K562 (cell line): ENCODE data around the gene CGN. TPM values are rescaled to one million over a fixed set of nuclear protein-coding genes. Genes with fewer than 3 reads are reported as not detected.

Experiments used
- ATAC-seq: fragments of 200-7000 bp; cut with Tn5 transposase; 3 replicates; pipeline ENCODE4 v1.9.1; 2020; ENCODE audit warnings: moderate library complexity
- BruUV-seq: library from RNA; stranded (reverse); fragments of 400-500 nt; replicated peaks from 2 replicates; lab custom pipeline; 2021; lab: Mats Ljungman, UMichigan
- CTCF ChIA-PET: fragments of 300-600 bp; formaldehyde crosslinking; extraction: SDS; loops from one replicate; lab custom pipeline; 2021; ENCODE audit warnings: low intra/inter-chr PET ratio; lab: Yijun Ruan, JAX
- POLR2A ChIA-PET: fragments of 300-600, 350-650 bp; sonication (Branson Sonifier 250); formaldehyde crosslinking; extraction: SDS; loops from one replicate; lab custom pipeline; 2021; ENCODE audit warnings: antibody characterized with exemption, inconsistent platforms; lab: Yijun Ruan, JAX
- DNase-seq, 4 experiments: peaks; one replicate each; pipeline versions ENCODE4 v3.0.0 to v3.0.0-alpha.2; 2011 to 2018; ENCODE audit warnings: low spot score in 3 of 4, mixed read lengths in 3 of 4; ENCODE audit errors: extremely low read depth in 1 of 4
- FAIRE-seq: peaks from 2 replicates; lab custom pipeline; 2011; peaks lifted over from hg19 to GRCh38; lab: Jason Lieb, UNC
- H2AFZ ChIP-seq: 2 replicates; pipeline ENCODE4 v1.6.0; 2011; ENCODE audit warnings: low read depth, low read length, control low read depth, inconsistent platforms
- H3K27ac ChIP-seq: fragments of 200-600 bp; 3 replicates; pipeline ENCODE4 v1.8.0; 2011; ENCODE audit warnings: low read depth, mild to moderate bottlenecking, control low read depth, inconsistent platforms, low read length, moderate library complexity, mixed read lengths; ENCODE audit errors: extremely low read depth
- H3K27me3 ChIP-seq, 2 experiments: fragments of 300-600 bp in 1 of 2; 2 replicates in 1 of 2; 3 replicates in 1 of 2; pipeline versions ENCODE4 v1.6.0 to v1.8.0; 2011; ENCODE audit warnings: inconsistent platforms in 2 of 2, low read length in 2 of 2, mild to moderate bottlenecking in 1 of 2, mixed read lengths in 1 of 2, moderate library complexity in 1 of 2; ENCODE audit not compliant: control insufficient read depth in 2 of 2, insufficient read depth in 2 of 2
- H3K36me3 ChIP-seq: fragments of 300-600 bp; 3 replicates; pipeline ENCODE4 v1.8.0; 2011; ENCODE audit warnings: mild to moderate bottlenecking, low read length, inconsistent platforms; ENCODE audit not compliant: control insufficient read depth, insufficient read depth
- H3K4me1 ChIP-seq, 2 experiments: fragments of 200-600 bp in 1 of 2; replicated peaks in 1 of 2; 2 replicates in 1 of 2; 3 replicates in 1 of 2; pipeline versions ENCODE4 v1.5.1 to v1.8.0; 2011; ENCODE audit warnings: inconsistent platforms in 2 of 2, low read length in 2 of 2, mild to moderate bottlenecking in 1 of 2, mixed read lengths in 1 of 2, moderate library complexity in 1 of 2; ENCODE audit not compliant: control insufficient read depth in 2 of 2, insufficient read depth in 2 of 2
- H3K4me2 ChIP-seq: 2 replicates; pipeline ENCODE4 v1.6.1; 2011; ENCODE audit warnings: low read length, control low read depth, inconsistent platforms, mixed read lengths; ENCODE audit not compliant: insufficient read depth
- H3K4me3 ChIP-seq: fragments of 200-600 bp; sonication (generic), shearing (Covaris generic); 2 replicates; pipeline ENCODE4 v1.5.1; 2016; ENCODE audit warnings: control low read depth, inconsistent platforms
- H3K79me2 ChIP-seq: fragments of 200-600 bp; 3 replicates; pipeline ENCODE4 v1.8.0; 2011; ENCODE audit warnings: low read length, inconsistent platforms; ENCODE audit not compliant: control insufficient read depth, insufficient read depth
- H3K9ac ChIP-seq, 2 experiments: 2 replicates each; pipeline versions ENCODE4 v1.6.0 to v1.6.1; 2011; ENCODE audit warnings: low read depth in 2 of 2, low read length in 2 of 2, control low read depth in 1 of 2, inconsistent platforms in 1 of 2, mild to moderate bottlenecking in 1 of 2, mixed read lengths in 1 of 2; ENCODE audit not compliant: insufficient read depth in 1 of 2
- H3K9me1 ChIP-seq: one replicate; pipeline ENCODE4 v1.6.0; 2011; ENCODE audit warnings: inconsistent platforms, mild to moderate bottlenecking, low read length, moderate library complexity; ENCODE audit not compliant: control insufficient read depth, insufficient read depth
- H3K9me3 ChIP-seq: replicated peaks from 2 replicates; pipeline ENCODE4 v1.5.1; 2011; ENCODE audit warnings: low read depth, low read length, inconsistent platforms; ENCODE audit not compliant: control insufficient read depth, insufficient read depth
- H4K20me1 ChIP-seq: replicated peaks from 2 replicates; pipeline ENCODE4 v1.6.1; 2011; ENCODE audit warnings: low read length, inconsistent platforms, mixed read lengths; ENCODE audit not compliant: control insufficient read depth, insufficient read depth
- CBX3 ChIP-seq, 2 experiments: IDR thresholded peaks; 1 replicate in 1 of 2; 2 replicates in 1 of 2; pipeline ENCODE4 v1.6.1; 2012; ENCODE audit warnings: inconsistent platforms in 2 of 2, low read length in 2 of 2, borderline replicate concordance in 1 of 2, control low read depth in 1 of 2
- CHD1 ChIP-seq: fragments of 200-600 bp; sonication (generic); IDR thresholded peaks from one replicate; pipeline ENCODE4 v1.6.1; 2012; ENCODE audit warnings: mild to moderate bottlenecking, moderate library complexity, low read length, inconsistent platforms
- CHD2 ChIP-seq: IDR thresholded peaks from 2 replicates; pipeline ENCODE4 v1.6.1; 2011; ENCODE audit warnings: low read depth, low read length
- MYBL2 ChIP-seq, 2 experiments: fragments of 450-650 bp in 1 of 2; sonication (generic) in 1 of 2; formaldehyde crosslinking in 1 of 2; IDR thresholded peaks; 2 replicates each; pipeline versions ENCODE4 v1.6.1 to v1.8.1; 2017 to 2022; ENCODE audit warnings: borderline replicate concordance in 1 of 2, inconsistent platforms in 1 of 2, low read depth in 1 of 2, mild to moderate bottlenecking in 1 of 2, missing genetic modification reagents in 1 of 2, moderate library complexity in 1 of 2
- TAF15 ChIP-seq: fragments of 200-400 bp; formaldehyde crosslinking; IDR thresholded peaks from 2 replicates; pipeline ENCODE4 v1.6.1; 2017; ENCODE audit warnings: mild to moderate bottlenecking, low read depth, low read length, moderate library complexity
- TBP ChIP-seq: optimal IDR thresholded peaks from 2 replicates; pipeline ENCODE3; 2011; ENCODE audit warnings: low read depth, low read length, improper control_type of control experiment
- TRIM24 ChIP-seq, 2 experiments: fragments of 450-650 bp; IDR thresholded peaks; 2 replicates each; pipeline ENCODE4 v1.6.1; 2016
- ZKSCAN3 ChIP-seq: fragments of 250-450 bp; sonication (Bioruptor Pico); IDR thresholded peaks from 2 replicates; pipeline ENCODE4 v1.4.0; 2020
- ZNF324 ChIP-seq: fragments of 250-450 bp; sonication (Bioruptor Pico); IDR thresholded peaks from 2 replicates; pipeline ENCODE4 v1.4.0; 2020; ENCODE audit warnings: mild to moderate bottlenecking
- WGBS: fragments of 100-300 bp; shearing (Covaris generic); methylation state at CpG from one replicate; pipeline ENCODE4 v1.1.6; 2016; ENCODE audit warnings: low coverage, mixed read lengths; ENCODE audit not compliant: insufficient coverage; ENCODE audit errors: missing lambda C conversion rate; 5-methylcytosine and 5-hydroxymethylcytosine counted together
- in situ Hi-C: fragments of 300-500 bp; cut with MboI; formaldehyde crosslinking; loops from 4 replicates; pipeline ENCODE4 v1.15.0; 2018; ENCODE audit warnings: inconsistent platforms, mixed read lengths
- intact Hi-C: fragments of 100-400 bp; cut with micrococcal nuclease; formaldehyde crosslinking; loops from 2 replicates; pipeline ENCODE4 v1.14.2; 2022
- polyA plus RNA-seq, 8 experiments: library from polyadenylated mRNA; depleted of rRNA in 4 of 8; stranded (reverse) in 5 of 8; unstranded in 3 of 8; fragments of >200 nt; fragmentation: Nextera tagmentation in 2 of 8; fragmentation: Illumina TruSeq in 1 of 8; extraction: Ambion mirVana in 2 of 8; extraction: Trizol in 1 of 8; gene quantifications; 2 replicates each; pipeline versions ENCODE4 v1.2.1 to v1.2.3, GENCODE V29; 2011 to 2014; ENCODE audit warnings: inconsistent platforms in 1 of 8, missing spikeins in 1 of 8
- total RNA-seq, 7 experiments: library from RNA; depleted of rRNA in 6 of 7; stranded (reverse); fragments of >200 nt in 6 of 7; fragmentation: Illumina TruSeq in 2 of 7; extraction: Trizol in 2 of 7; gene quantifications; 2 replicates each; pipeline versions ENCODE4 v1.2.1 to v1.2.3, GENCODE V29; 2011 to 2021; ENCODE audit warnings: low replicate concordance in 1 of 7
- TF ChIP-seq, protein P1 (sequence below): fragments of 450-650 bp; IDR thresholded peaks from 2 replicates; pipeline ENCODE4 v1.6.1; 2017; ENCODE audit warnings: antibody characterized with exemption, mild to moderate bottlenecking

Gene CGN
- total and polyA plus RNA-seq, 9 of the 15 experiments (the other 6 are each of a cell fraction or from before 2014, with no cell fraction given), result 0.03 to 1.4 (median 0.14) TPM; not detected in 2

DNA sequence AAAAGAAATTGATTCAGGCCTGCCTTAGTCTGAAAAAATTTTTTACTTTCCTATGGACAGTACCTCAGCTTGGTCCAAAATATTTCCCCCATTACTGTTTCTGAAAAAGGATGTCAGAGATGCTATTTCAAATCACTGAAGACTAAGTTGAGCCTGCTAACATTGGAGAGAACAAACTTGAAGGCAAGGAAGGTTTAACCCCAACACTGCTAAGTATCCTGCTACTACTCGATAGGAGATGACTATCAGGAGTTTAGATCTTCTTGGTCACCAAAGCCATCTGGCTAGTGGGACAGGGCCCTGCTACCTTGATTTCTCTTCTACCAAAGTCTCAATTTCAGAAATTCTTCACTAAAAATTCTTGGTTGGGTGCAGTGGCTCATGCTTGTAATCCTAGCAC, 29.2 kb upstream of the CGN start:
- FAIRE-seq, result no peak
- 9% methylated on average over 1 of the region's 1 CpG for WGBS
- Histone ChIP-seq H3K9ac (no peak overlapping the region), H3K9me1 (no peaks in the 10 kb centered on the region), H3K27me3 (no peaks in the 10 kb centered on the region), H3K36me3 (no peaks in the 10 kb centered on the region), H2AFZ (no peak overlapping the region), H3K4me2 (no peak overlapping the region), H3K9me3 (peaks cover 2% of the 10 kb centered on the region; the same call in 1 of the 2 replicates), H3K27ac (no peak overlapping the region), H3K4me3 (no peak overlapping the region), H3K79me2 (no peaks in the 10 kb centered on the region), H3K4me1 (no peaks in the 10 kb centered on the region; a peak in 1 of 5 replicates), H4K20me1 (no peaks in the 10 kb centered on the region)
- no TSS peak for BruUV-seq
- in situ Hi-C loops, result no loop called here
- intact Hi-C loops, result no loop called here
- ChIA-PET CTCF (no interaction called here), POLR2A (no interaction called here)
- no peak for ATAC-seq
- TF ChIP-seq ZKSCAN3, result no peak
- peak in 1 of 2 experiments; percentile 53; a peak in 1 of 4 replicates for TF ChIP-seq TRIM24 (IDR thresholded peaks at IDR 0.05)
- TF ChIP-seq CBX3 (IDR thresholded peaks at IDR 0.05; ENCODE audit: borderline replicate concordance in 1 of 2, low read length in 2 of 2), result peak in 1 of 2 experiments; percentile 76; a peak in 1 of 3 replicates
- TF ChIP-seq CHD1, result no peak
- no peak for TF ChIP-seq TAF15
- TF ChIP-seq, protein P1, sequence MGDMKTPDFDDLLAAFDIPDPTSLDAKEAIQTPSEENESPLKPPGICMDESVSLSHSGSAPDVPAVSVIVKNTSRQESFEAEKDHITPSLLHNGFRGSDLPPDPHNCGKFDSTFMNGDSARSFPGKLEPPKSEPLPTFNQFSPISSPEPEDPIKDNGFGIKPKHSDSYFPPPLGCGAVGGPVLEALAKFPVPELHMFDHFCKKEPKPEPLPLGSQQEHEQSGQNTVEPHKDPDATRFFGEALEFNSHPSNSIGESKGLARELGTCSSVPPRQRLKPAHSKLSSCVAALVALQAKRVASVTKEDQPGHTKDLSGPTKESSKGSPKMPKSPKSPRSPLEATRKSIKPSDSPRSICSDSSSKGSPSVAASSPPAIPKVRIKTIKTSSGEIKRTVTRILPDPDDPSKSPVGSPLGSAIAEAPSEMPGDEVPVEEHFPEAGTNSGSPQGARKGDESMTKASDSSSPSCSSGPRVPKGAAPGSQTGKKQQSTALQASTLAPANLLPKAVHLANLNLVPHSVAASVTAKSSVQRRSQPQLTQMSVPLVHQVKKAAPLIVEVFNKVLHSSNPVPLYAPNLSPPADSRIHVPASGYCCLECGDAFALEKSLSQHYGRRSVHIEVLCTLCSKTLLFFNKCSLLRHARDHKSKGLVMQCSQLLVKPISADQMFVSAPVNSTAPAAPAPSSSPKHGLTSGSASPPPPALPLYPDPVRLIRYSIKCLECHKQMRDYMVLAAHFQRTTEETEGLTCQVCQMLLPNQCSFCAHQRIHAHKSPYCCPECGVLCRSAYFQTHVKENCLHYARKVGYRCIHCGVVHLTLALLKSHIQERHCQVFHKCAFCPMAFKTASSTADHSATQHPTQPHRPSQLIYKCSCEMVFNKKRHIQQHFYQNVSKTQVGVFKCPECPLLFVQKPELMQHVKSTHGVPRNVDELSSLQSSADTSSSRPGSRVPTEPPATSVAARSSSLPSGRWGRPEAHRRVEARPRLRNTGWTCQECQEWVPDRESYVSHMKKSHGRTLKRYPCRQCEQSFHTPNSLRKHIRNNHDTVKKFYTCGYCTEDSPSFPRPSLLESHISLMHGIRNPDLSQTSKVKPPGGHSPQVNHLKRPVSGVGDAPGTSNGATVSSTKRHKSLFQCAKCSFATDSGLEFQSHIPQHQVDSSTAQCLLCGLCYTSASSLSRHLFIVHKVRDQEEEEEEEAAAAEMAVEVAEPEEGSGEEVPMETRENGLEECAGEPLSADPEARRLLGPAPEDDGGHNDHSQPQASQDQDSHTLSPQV, result no peak
- peak; percentile 98 for TF ChIP-seq ZNF324 (CRISPR knock-in tag)
- TF ChIP-seq CHD2, result no peak
- TF ChIP-seq TBP, result no peak
- TF ChIP-seq MYBL2 (IDR thresholded peaks at IDR 0.05; ENCODE audit: low read depth), result no peak
- no peak for TF ChIP-seq MYBL2 (CRISPR knock-in tag; IDR thresholded peaks at IDR 0.05; ENCODE audit: borderline replicate concordance)
- DNase-seq, result no peak
